Right lung (tissue), 5 donors: ENCODE results near the gene SYTL2. TPM values are rescaled to one million over a fixed set of nuclear protein-coding genes. Genes with fewer than 3 reads are reported as not detected.
"Not testable (repeated sequence)": the region's sequence is repeated elsewhere in the genome, so short reads cannot be mapped to it uniquely, and the experiment has no call there.

Source experiments
- DNase-seq, 2 donors: peaks; one replicate each; pipeline ENCODE4 v3.0.0-alpha.2; 2013
- polyA plus RNA-seq, 5 donors: library from polyadenylated mRNA; unstranded; fragments of 120-200 nt; gene quantifications; one replicate each; pipeline versions ENCODE4 v1.2.1 to v1.2.3, GENCODE V29; 2013; ENCODE audit warnings: inconsistent platforms in 1 of 5, low replicate concordance in 1 of 5; ENCODE audit not compliant: insufficient read length in 5 of 5, insufficient read depth in 1 of 5

The SYTL2 gene
- polyA plus RNA-seq, 5 donors: 24.1 to 72.1 (median 53.6) TPM

DNA sequence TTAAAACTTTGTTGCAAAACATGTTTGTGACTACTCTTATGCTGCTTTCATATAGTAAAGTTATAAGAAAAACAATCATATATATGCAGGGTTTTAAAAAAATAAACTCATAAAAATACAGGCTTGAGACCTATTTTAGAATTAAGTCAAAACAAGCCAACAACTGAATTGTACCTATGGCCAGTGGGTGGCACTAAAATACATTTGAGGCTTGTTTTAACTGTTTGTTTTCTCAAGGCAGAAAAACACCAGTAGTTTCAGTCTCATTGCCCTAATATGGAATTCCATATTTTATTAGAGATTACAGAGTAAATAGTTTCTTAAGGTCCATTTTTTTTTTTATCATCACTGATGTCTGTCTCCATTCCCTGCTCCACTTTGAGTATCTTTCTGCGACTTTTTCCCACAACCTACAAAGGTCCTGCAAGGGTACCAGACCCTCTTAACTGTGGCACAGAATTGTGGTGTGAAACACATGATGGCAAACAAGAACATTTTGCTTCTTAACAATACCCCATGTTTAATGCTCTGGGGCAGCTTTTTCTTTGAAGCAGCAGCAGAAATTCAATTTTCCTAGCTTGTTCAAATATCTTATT, 116.5 kb downstream of the SYTL2 start:
- DNase-seq: no peak

DNA sequence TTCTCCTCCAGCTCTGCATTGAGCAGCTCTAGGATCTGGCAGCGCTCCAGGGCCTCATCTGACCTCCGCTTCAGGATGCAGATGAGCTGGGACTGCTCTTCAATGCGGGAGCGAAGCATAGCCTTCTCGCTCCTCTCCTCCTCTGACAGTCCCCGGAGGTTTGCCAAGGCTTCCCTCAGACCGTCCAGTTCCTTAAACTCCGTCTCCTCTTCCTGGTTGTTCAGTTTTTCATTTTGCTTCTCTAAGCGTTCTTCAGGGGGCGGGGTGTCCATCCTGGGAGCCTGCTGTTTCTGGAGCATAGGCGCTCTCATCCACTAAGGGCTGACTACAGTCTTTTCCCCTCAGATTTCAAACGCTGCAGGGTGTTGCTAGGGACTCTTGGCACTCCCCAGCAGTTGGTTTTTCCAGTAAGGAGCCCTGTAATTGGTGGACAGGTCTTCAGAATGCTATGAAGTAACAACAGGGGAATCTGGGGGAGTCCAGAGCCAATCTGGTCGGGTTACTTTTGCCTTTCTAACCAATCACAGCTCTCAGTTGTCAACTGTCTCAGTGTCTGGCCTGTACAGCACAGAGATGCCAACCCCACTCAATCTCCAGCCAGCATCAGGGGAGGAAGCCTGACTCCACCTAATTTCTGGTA, 125.0 kb downstream of the SYTL2 start, which contains the start of gene CCDC89:
Gene CCDC89, minus strand, starts transcription at position 376 of the 640 bp plus-strand sequence. Its CDS starts 65 bp downstream, at position 311.
- peak; percentile 89 to 94 for DNase-seq

DNA sequence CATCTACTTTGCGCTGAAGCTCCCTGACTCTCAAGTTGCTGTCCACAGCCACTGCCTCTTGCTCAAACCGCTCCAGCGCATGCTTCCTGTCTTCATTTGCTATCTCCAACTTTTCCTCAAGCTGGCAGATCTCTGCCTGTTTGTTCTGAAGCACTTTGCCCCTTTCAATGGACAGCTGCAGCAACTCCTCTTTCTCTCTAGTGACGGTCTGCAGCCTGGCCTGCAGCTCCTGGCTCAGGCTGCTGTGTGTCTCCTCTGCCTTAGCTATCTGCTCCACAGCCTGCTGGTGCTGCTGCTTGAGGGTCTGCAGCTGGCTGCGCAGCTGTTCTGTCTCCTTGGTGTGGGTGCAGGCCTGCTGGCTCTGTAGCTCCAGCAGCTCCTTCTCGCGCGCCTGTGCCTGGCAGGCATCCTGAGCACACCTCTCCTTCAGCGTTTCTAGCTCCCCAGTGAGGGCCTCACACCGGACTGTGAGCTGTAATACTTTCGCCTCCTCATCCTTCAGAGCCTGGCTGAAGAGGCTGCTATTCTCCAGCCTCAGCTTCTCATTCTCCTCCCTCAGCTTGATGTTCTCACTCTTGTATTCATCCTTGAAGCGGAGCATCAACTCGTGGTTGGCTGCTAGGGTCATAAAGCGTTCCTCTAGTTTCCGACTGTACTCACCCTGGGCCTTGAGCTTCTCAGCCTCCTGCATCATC, 125.7 kb downstream of the SYTL2 start:
- peak; percentile 92 to 93 for DNase-seq

DNA sequence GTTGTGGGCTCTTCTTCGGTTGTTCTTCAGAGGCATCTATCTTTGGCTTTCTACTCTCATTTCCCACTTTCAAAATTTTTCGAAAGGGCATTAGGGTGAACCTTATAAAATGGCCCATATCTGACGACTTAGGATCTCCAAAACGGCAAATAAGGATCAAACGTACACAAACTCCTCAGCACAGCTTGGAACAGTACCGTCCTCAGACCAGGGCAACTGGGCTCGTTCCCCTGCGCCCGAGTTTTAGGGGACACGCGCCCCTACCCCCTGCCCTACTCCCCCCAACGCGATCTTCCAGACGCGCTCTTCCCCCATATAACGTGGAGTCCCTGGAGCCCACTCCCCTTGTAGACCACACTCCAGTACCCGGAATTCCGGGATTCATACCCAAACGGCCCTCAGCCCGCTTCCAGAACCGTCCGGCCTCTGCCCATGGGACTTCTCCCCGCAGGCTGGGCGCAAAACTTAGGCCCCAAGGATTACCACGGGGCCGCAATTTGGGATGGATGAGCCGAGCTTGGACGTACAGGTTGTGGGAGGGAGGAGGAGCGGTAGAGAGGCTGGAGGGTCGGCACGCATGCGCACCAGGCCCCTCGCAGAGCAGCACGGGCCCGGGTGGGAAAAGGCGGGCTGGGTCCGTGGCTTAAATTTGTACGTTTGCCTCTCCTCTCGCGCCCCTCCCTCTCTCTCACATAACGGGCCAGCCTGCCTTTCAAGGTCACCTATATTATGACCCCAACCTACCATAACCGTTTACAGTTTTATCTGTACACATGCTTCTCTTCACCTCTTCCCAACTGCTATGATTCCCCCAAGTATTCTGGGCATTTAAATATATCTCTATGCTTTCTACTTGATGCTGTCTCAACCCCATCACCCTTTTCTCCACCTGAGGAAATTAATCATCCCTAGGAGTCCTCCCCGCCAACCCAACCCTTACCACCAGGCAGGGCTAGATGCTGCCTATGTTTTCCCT, 128.3 kb downstream of the SYTL2 start:
- DNase-seq: peak; percentile 59 to 74

DNA sequence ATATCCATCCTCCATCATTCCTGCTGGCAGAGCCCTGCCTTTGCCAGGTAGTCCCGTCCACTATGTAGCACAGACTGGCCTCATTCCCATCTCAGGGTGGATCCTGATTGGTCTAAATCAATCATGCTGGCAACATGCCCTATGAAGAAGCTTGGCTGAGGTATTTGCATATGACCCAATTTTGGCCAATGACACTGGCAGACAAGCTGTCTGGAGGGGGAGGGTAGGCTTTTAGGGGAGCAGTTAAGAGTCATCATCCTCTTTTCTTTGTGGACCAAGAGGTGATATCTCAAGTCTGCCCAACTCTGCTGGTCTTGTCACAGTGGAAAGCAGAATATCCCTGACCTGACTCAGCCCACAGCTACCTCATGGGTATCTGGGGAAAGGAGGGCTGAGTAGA, 130.0 kb downstream of the SYTL2 start:
- no peak for DNase-seq

DNA sequence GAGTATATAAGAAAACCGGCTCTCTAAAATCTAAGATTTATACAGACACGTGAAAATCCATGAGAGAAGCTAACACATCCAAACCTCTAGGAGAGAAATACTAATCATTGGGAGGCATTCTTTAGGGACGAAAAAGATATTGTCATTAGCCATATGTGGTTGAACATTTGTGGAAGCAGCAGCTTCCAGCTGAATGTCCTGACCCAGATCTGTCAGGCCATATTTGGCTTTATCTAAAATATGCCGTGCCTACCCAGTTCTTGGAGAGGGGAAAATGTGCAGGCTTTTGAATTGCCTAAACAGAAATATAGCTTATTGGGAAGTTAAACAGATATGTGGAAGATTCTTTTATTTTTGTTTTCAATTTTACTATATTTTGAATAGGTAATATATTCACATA, 131.4 kb downstream of the SYTL2 start:
- no peak for DNase-seq

- no peak for DNase-seq
Observed at GRCh38 chr11:85673393-85673792, 137.5 kb downstream of the SYTL2 start.

DNA sequence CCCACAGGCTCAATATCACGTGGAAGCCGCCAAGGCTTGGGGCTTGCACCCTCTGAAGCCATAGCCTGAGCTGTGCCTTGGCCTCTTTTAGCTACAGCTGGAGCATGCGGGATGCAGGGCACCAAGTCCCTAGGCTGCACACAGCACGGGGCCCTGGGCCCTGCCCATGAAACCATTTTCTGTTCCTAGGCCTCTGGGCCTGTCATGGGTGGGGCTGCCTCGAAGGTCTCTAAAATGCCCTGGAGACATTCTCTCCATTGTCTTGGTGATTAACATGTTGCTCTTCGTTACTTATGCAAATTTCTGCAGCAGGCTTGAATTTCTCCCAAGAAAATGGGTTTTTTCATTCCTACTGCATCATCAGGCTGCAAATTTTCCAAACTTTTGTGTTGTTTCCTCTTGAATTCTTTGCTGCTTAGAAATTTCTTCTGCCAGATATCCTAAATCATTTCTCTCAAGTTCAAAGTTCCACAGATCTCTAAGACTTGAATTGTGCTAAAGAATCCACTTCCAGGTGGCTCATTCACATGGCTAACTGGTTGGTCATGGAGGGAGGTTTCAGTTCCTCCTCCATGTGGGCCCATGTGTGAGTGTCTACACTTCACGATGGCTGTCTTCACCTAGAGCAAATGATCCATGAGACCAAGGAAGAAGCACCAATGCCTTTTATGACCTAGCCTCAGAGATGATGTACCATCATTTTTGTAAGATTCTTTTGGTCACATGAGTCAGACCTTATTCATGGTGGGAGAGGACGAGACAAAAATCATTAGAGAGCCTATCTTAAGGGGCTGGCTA, 138.6 kb downstream of the SYTL2 start:
- no peak for DNase-seq

- not testable (repeated sequence) for DNase-seq
Observed at GRCh38 chr11:85670949-85671663, 139.8 kb downstream of the SYTL2 start.

GRCh38 chr11:85668157-85668556, 142.8 kb downstream of the SYTL2 start:
- DNase-seq: no peak

DNA sequence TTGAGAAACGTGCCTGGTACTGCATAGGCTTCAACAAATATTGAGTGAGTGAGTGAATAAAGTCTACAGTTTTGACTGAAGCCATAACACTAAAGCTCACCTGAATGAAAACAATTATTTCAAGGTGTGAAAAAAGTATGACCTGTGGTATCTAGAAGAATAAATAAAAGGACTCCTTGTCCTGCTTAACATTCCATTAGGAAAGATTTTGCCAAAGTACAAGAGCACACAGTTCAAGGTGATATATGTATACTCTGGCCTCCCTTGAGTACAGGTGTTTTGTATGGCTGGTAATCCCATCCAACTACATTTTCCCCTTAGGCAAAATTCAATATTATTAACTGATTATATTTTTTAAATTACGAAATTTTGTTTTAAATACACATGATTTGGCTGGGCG, 144.3 kb downstream of the SYTL2 start:
- DNase-seq: no peak

DNA sequence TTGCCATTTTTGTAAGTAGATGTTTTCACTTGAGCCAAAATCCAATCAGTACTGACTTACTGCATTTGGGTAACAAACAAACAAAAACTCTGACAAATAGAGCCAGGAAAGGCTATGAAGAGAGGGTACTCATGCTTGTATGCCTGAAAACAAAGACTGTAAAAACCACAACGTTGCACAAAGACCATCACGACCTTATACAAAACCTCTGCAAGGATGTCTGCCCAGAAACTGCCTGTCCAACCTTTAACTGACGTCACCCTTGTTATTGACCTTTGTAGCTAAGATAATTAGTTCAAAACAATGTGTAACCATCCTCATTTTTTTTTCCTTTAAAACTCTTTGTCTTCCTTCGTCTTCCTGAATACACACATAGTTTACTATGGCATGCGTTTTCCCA, 145.2 kb downstream of the SYTL2 start:
- no peak for DNase-seq

DNA sequence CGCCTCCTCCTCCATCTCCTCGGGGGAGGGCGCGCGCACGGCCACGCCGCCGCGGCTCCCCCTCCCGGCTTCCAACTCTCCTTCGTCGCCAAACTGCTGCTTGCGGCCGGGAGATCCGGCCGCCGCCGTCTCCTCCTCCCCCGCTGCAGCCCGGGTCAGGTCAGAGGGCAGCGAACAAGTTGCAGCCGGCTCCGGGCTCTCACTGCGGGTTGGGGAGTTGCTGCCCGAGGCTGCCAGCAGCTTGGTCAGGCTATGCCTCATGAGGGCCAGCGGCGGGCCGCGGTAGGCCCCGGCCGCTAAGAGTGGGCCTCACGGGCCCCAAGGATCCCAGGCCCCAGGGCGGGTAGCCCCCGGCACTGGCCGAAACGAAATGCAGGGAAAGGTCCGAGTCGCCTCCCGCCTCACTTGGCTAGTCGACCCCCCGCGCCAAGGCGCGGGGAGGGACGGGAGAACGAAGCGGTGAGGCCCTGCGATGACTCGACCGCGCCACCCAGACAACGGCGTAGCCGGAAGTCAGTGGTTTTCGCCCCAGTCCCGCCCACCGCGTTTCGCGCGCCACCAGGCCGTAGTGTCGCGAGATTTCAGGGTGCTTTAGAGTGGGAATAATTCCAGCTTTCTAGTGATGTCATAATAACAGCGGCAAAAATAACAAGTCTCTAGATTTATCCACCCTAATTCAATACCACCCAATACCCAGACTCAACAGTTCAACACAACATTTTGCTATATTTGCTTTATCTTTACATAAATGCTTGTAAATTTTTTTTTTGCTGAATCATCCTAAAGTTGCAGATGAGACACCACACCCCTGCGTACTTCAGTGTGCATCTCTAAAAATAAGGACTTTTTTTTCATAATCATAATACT, 146.1 kb downstream of the SYTL2 start, which contains the start of gene CREBZF:
Gene CREBZF, minus strand, starts transcription at position 515 of the 867 bp plus-strand sequence. Its CDS starts 254 bp downstream, at position 261.
- DNase-seq: peak; percentile 96

- DNase-seq: peak; percentile 77 to 79
Observed at GRCh38 chr11:85663753-85664614, 147.0 kb downstream of the SYTL2 start.

- no peak for DNase-seq
Observed at GRCh38 chr11:85663080-85663752, 147.7 kb downstream of the SYTL2 start.

DNA sequence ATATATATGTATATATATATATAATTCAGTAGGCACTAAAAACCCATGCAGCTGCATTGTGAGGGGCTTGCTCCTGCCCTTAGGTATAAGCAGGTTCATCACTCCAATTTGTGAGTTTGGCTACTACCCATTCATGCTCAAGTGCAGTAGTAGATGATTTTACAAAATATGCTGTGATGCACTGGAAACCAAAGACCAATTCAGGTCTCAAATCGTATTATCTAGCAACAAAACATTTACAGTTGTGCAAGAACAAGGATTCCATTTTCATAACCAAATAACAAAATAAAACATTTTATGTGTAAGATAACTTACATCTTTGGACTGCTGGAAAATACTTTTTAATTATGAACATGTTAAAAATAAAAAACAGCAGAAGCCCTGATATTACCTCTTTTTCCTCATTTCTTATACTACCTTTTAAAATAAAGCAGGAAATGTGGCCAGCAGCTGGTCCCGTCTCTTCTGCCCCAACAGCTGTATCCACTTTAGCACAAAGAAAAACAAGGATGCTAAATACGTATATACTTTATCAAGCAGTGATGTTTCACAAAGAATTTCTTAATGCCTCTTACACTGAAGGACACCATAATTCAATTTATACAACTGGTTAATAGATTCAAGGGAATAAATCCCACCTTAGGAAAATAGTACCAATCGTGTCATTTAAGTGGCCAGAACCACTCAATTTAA, 148.8 kb downstream of the SYTL2 start:
- DNase-seq: no peak

DNA sequence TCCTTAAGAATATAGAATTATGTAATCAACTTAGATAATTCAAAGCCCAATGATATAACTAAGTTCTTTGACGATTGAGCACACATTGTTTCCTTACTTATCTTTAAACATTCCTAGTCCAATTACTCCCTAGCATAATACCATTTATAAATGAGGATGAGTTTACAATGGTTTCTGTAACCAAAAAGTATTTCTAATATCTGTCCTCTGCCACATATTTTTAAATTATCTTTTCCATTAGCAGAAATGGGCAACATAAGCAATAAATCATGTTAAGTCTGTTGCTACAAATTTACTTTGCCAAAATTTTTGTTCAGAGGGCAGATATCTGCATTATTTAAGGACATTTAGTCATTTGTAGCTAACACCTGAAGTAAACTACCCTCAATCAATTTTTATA, 152.8 kb downstream of the SYTL2 start:
- no peak for DNase-seq
